ENCODE measurements around the gene TMEM86B.
A peak's percentile ranks its signal among the peaks of the same experiment; 100 is the strongest.
"Not testable (repeated sequence)": the region's sequence is repeated elsewhere in the genome, so short reads cannot be mapped to it uniquely, and the experiment has no call there.

TMEM86B gene

GRCh38 chr19:55212447-55212846 is 16.1 kb downstream of the TMEM86B start:
- DNase-seq = no peak

- no peak for DNase-seq
Measured at GRCh38 chr19:55209693-55210472, 18.7 kb downstream of the TMEM86B start.

GRCh38 chr19:55208880-55209692 is 19.5 kb downstream of the TMEM86B start, which contains the start of gene PTPRH:
PTPRH (minus strand) TSS chr19:55209501; CDS start chr19:55209433, 68 bp downstream.
- no peak for DNase-seq

- peak; percentile 74 for DNase-seq
Measured at GRCh38 chr19:55206664-55207500, 21.7 kb downstream of the TMEM86B start.

GRCh38 chr19:55202199-55202598 is 26.4 kb downstream of the TMEM86B start:
- not testable (repeated sequence) for DNase-seq

- no peak for DNase-seq
Measured at GRCh38 chr19:55199620-55200204, 28.9 kb downstream of the TMEM86B start.

- no peak for DNase-seq
Measured at GRCh38 chr19:55198651-55199050, 29.9 kb downstream of the TMEM86B start.

GRCh38 chr19:55197528-55197927 is 31.0 kb downstream of the TMEM86B start:
- DNase-seq = peak; percentile 34

- no peak for DNase-seq
Measured at GRCh38 chr19:55196803-55197202, 31.8 kb downstream of the TMEM86B start.

- no peak for DNase-seq
Measured at GRCh38 chr19:55193481-55193880, 35.1 kb downstream of the TMEM86B start.

GRCh38 chr19:55189403-55189835 is 39.1 kb downstream of the TMEM86B start:
- DNase-seq = no peak

GRCh38 chr19:55188625-55189024 is 39.9 kb downstream of the TMEM86B start:
- no peak for DNase-seq

- no peak for DNase-seq
Measured at GRCh38 chr19:55186080-55186479, 42.5 kb downstream of the TMEM86B start.

- DNase-seq = no peak
Measured at GRCh38 chr19:55181740-55182139, 46.8 kb downstream of the TMEM86B start.

- DNase-seq = peak; percentile 80
Measured at GRCh38 chr19:55179606-55180484, 48.7 kb downstream of the TMEM86B start, which contains the start of gene SYT5. SYT5 (minus strand) TSS chr19:55180289; CDS start chr19:55179041, 1,248 bp downstream.

- DNase-seq = peak; percentile 100
Measured at GRCh38 chr19:55178781-55179599, 49.6 kb downstream of the TMEM86B start.

Data from NCI-H2227 treated with DMSO at 0.1 percent for 48 hours (cell line).